GM23248 (cell line): ENCODE results near the gene CEP131. TPM values are rescaled to one million over a fixed set of nuclear protein-coding genes. Genes with fewer than 3 reads are reported as not detected.

ENCODE experiments used
- DNase-seq: peaks from one replicate; pipeline ENCODE4 v3.0.0-alpha.2; 2015
- H2AFZ ChIP-seq: fragments of 200-600 bp; sonication (generic); 2 replicates; pipeline ENCODE4 v1.6.1; 2016; ENCODE audit warnings: antibody characterized with exemption
- H3F3A ChIP-seq: fragments of 200-600 bp; sonication (generic); 2 replicates; pipeline ENCODE4 v1.6.1; 2016; ENCODE audit warnings: mild to moderate bottlenecking, antibody characterized with exemption, mixed run types; ENCODE audit not compliant: insufficient read depth
- H3K27ac ChIP-seq: fragments of 200-600 bp; sonication (generic); 2 replicates; pipeline ENCODE4 v1.5.1; 2016; ENCODE audit warnings: mild to moderate bottlenecking
- H3K27me3 ChIP-seq: fragments of 200-600 bp; sonication (generic); replicated peaks from 2 replicates; pipeline ENCODE4 v1.6.1; 2016; ENCODE audit warnings: mild to moderate bottlenecking; ENCODE audit not compliant: insufficient read depth
- H3K36me3 ChIP-seq: fragments of 200-600 bp; sonication (generic); 2 replicates; pipeline ENCODE4 v1.6.1; 2016; ENCODE audit warnings: low read depth, mild to moderate bottlenecking
- H3K4me1 ChIP-seq: fragments of 200-600 bp; sonication (generic); 2 replicates; pipeline ENCODE4 v1.6.1; 2016; ENCODE audit warnings: mild to moderate bottlenecking; ENCODE audit not compliant: insufficient read depth
- H3K4me2 ChIP-seq: fragments of 200-600 bp; sonication (generic); one replicate; pipeline ENCODE4 v1.6.1; 2016; ENCODE audit warnings: mild to moderate bottlenecking; ENCODE audit not compliant: unreplicated experiment
- H3K4me3 ChIP-seq: fragments of 200-600 bp; sonication (generic); 2 replicates; pipeline ENCODE4 v1.5.1; 2016; ENCODE audit warnings: mild to moderate bottlenecking
- H3K79me2 ChIP-seq: fragments of 200-600 bp; sonication (generic); 2 replicates; pipeline ENCODE4 v1.6.1; 2016; ENCODE audit warnings: mild to moderate bottlenecking; ENCODE audit not compliant: insufficient read depth
- H3K9ac ChIP-seq: fragments of 200-600 bp; sonication (generic); 2 replicates; pipeline ENCODE4 v1.6.1; 2016; ENCODE audit warnings: mild to moderate bottlenecking
- H3K9me2 ChIP-seq: fragments of 200-600 bp; sonication (generic); 2 replicates; pipeline ENCODE4 v1.6.1; 2016; ENCODE audit warnings: mixed run types, mild to moderate bottlenecking, moderate library complexity; ENCODE audit not compliant: insufficient read depth
- H3K9me3 ChIP-seq: fragments of 200-600 bp; sonication (generic); one replicate; pipeline ENCODE4 v1.6.1; 2017; ENCODE audit warnings: low read depth
- H4K20me1 ChIP-seq: fragments of 200-600 bp; sonication (generic); 2 replicates; pipeline ENCODE4 v1.6.0; 2016; ENCODE audit not compliant: insufficient read depth
- EZH2 ChIP-seq: fragments of 200-600 bp; sonication (generic); IDR thresholded peaks from 2 replicates; pipeline ENCODE4 v1.6.1; 2018; ENCODE audit warnings: antibody characterized with exemption, mild to moderate bottlenecking; ENCODE audit not compliant: insufficient read depth, poor library complexity, severe bottlenecking
- EZH2phosphoT487 ChIP-seq: fragments of 200-600 bp; sonication (generic); IDR thresholded peaks from 2 replicates; pipeline ENCODE4 v1.6.1; 2018; ENCODE audit warnings: antibody characterized with exemption, moderate library complexity, mild to moderate bottlenecking, low read depth; ENCODE audit not compliant: insufficient read depth
- WGBS, 2 experiments: methylation state at CpG; one replicate each; pipeline ENCODE4 v1.1.6; 2015 to 2017; ENCODE audit warnings: low lambda C conversion rate in 2 of 2, low coverage in 1 of 2; ENCODE audit errors: missing lambda C conversion rate in 2 of 2; 5-methylcytosine and 5-hydroxymethylcytosine counted together
- in situ Hi-C: fragments of 300-500 bp; cut with MboI; formaldehyde crosslinking; loops from 2 replicates; pipeline ENCODE4 v1.15.0; 2020
- polyA plus RNA-seq: library from polyadenylated mRNA; unstranded; fragments of >200 nt; fragmentation: Nextera tagmentation; extraction: Ambion mirVana; gene quantifications from 2 replicates; pipeline ENCODE4 v1.2.1, GENCODE V29; 2016
- total RNA-seq: library from RNA; depleted of rRNA; stranded (reverse); fragments of >200 nt; shearing (Covaris generic); gene quantifications from 2 replicates; pipeline ENCODE4 v1.2.3, GENCODE V29; 2014

Gene CEP131
- total and polyA plus RNA-seq, 2 experiments from 2014 or later, result 5.6 to 8.0 TPM

DNA sequence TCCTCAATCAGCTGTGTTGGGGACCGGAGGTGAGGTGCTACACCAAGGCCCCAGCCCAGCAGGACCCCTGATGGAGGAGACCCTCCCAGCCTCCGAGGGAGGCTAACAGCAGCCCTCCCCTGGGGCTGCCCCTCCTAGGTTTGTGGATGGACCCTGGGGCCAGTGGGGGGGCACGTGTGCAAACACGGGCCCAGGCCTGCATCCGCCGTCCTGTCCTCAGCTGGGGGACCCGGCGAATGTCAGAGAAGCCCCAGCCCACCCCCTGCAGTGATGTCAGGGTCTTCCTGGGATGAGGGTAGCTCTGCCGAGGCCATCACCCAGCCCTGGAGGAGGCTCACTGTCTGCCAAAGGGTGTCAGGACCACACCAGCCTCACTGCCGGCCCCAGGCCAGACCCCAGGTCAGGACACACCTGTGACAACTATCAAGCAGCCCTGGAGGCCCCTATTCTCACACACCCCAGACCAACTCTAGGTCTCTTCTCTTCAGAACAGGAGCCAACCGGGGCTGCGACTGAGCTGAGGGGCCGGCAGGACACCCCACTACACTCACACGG lies 26.7 kb downstream of the CEP131 start:
- no peaks in the 10 kb centered on the region for H3F3A ChIP-seq
- DNase-seq, result no peak
- H3K4me1 ChIP-seq, result no peaks in the 10 kb centered on the region
- H3K79me2 ChIP-seq, result no peaks in the 10 kb centered on the region
- no peaks in the 10 kb centered on the region for H3K36me3 ChIP-seq
- in situ Hi-C loops, result no loop called here
- TF ChIP-seq EZH2phosphoT487 (no peak), EZH2 (no peak)
- no peak overlapping the region for H3K27ac ChIP-seq
- H3K4me3 ChIP-seq, result no peak overlapping the region
- H3K4me2 ChIP-seq, result no peak overlapping the region
- 78 to 82% methylated on average over 14 of the region's 14 CpGs for WGBS, 2 experiments
- no peaks in the 10 kb centered on the region for H3K27me3 ChIP-seq
- no peaks in the 10 kb centered on the region for H4K20me1 ChIP-seq
- no peaks in the 10 kb centered on the region for H3K9me2 ChIP-seq
- no peak overlapping the region for H3K9ac ChIP-seq
- H2AFZ ChIP-seq, result no peak overlapping the region
- H3K9me3 ChIP-seq, result no peaks in the 10 kb centered on the region

DNA sequence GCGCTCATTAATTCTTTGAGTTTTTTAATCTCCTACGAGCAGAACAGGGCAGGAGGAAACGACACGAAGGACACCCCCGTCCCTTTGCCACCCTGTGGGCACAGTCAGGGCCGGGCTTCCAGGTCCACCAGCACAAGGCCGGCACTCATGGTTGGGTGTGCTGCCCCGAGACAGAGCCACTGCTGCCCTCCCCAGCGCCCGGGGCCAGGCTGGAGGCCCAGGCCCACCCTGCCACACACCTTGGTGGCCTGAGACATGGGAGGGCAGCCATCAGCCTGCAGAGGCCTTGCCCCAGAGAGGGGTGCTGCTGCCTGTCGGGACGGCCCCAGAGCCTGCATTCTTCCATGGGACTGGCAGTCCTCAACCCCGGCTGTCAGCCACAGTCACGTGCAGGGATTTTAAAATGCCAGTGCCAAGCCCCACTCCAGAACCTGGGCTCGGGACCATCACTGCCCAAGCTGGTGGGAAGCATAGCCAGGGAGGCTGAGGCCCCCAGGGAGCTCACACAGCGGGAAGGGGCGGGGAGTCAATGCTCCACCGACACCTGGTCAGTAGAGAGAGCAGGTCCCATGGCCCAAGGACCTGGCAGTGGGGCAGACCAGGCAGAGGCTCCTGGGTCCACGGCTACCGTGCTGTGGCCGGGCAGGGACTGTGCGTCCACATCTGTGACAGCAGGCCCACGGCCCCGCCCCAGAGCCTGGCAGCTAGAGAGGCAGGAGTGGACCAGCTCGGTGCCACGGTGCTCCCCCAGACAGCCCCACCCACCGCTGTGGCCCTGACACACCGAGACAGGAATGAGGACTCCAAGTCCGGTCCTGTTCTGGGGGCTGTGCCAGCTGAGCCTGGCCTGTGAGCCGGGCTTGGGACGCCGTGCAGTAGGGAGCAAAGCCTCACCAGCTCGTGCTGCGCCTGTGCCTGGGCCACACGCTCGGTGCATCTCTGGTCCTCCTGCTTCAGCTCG lies 27.5 kb downstream of the CEP131 start:
- Histone ChIP-seq H2AFZ (no peak overlapping the region), H3K9me3 (no peaks in the 10 kb centered on the region), H3K4me1 (no peaks in the 10 kb centered on the region), H3K27me3 (no peaks in the 10 kb centered on the region), H3K9ac (no peak overlapping the region), H3K27ac (no peak overlapping the region), H3K9me2 (no peaks in the 10 kb centered on the region), H3F3A (no peaks in the 10 kb centered on the region), H3K36me3 (no peaks in the 10 kb centered on the region), H3K4me3 (no peak overlapping the region), H3K4me2 (no peak overlapping the region), H3K79me2 (no peaks in the 10 kb centered on the region), H4K20me1 (no peaks in the 10 kb centered on the region)
- TF ChIP-seq EZH2phosphoT487, result no peak
- TF ChIP-seq EZH2, result no peak
- in situ Hi-C loops, result no loop called here
- no peak for DNase-seq
- 79 to 87% methylated on average over 31 to 37 of the region's 37 CpGs for WGBS, 2 experiments

GRCh38 chr17:81194225-81194760 lies 28.5 kb downstream of the CEP131 start:
- Histone ChIP-seq H3K9me2 (no peaks in the 10 kb centered on the region), H2AFZ (no peak overlapping the region), H3K9me3 (no peaks in the 10 kb centered on the region), H3K79me2 (no peaks in the 10 kb centered on the region), H3K4me3 (no peak overlapping the region), H3K36me3 (no peaks in the 10 kb centered on the region), H3K4me1 (no peaks in the 10 kb centered on the region), H4K20me1 (no peaks in the 10 kb centered on the region), H3K27ac (no peak overlapping the region), H3K27me3 (no peaks in the 10 kb centered on the region), H3F3A (no peaks in the 10 kb centered on the region), H3K9ac (no peak overlapping the region), H3K4me2 (no peak overlapping the region)
- in situ Hi-C loops, result no loop called here
- TF ChIP-seq EZH2, result no peak
- no peak for TF ChIP-seq EZH2phosphoT487
- WGBS, 2 experiments, result 86% methylated on average over 21 of the region's 21 CpGs
- no peak for DNase-seq

GRCh38 chr17:81193470-81194224 lies 29.1 kb downstream of the CEP131 start:
- no peaks in the 10 kb centered on the region for H4K20me1 ChIP-seq
- H3K9me3 ChIP-seq, result no peaks in the 10 kb centered on the region
- H3F3A ChIP-seq, result no peaks in the 10 kb centered on the region
- H3K4me1 ChIP-seq, result no peaks in the 10 kb centered on the region
- in situ Hi-C loops, result no loop called here
- no peak overlapping the region for H3K4me3 ChIP-seq
- H3K36me3 ChIP-seq, result no peaks in the 10 kb centered on the region
- 89 to 90% methylated on average over 31 to 38 of the region's 38 CpGs for WGBS, 2 experiments
- H2AFZ ChIP-seq, result no peak overlapping the region
- no peak overlapping the region for H3K9ac ChIP-seq
- no peaks in the 10 kb centered on the region for H3K79me2 ChIP-seq
- TF ChIP-seq EZH2 (no peak), EZH2phosphoT487 (no peak)
- H3K4me2 ChIP-seq, result no peak overlapping the region
- H3K27ac ChIP-seq, result no peak overlapping the region
- DNase-seq, result no peak
- H3K9me2 ChIP-seq, result no peaks in the 10 kb centered on the region
- H3K27me3 ChIP-seq, result no peaks in the 10 kb centered on the region
